Measurements from ENCODE around the gene MAST2.

The MAST2 gene

DNA sequence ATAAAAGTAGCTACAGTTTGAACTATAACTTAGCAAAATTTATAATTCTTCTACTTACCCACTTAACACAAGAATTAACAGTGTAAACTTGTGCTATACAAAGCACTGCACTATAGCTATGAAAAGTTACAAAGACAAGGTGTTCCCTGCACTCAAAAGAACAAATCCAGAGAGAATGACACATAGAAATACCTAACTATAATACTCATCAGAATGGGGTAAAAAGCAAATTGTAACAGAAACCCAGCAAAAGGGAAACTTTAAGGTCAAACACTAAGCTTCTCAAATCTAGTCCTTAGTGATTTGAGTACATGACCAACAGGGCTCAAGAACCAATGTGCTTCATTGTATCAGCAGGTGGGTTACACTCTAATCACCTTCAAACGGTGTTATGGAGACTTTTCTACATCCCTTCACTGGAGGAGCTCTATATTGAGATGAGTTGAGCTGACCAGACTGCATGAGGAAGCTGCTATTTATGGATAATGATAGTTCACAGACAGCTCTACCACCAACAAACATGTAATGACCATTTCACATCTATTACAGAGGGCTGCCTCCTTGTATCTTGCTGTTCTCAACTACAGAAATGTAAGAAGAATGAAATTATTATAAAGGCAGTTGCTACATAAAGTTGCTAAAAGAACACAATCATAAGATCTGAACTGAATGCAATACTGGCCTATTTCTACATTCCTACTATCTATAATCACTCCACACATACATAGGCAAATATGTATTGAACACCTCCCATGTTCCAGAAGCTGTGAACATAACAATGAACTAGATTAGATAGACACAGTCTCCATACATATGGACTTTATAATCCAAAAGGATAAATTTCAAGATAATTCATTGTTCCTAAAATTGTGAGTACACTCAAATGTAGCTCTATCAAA, 281.4 kb downstream of the MAST2 start:
- no peak overlapping the region for H2BK5ac ChIP-seq (ENCODE audit: low read length)
- no peak overlapping the region for H2BK12ac ChIP-seq (ENCODE audit: low read length)
- H4K8ac ChIP-seq (ENCODE audit: low read depth, low read length) = no peak overlapping the region
- H3K4me2 ChIP-seq (ENCODE audit: insufficient read depth, low read length, poor library complexity, severe bottlenecking) = no peak overlapping the region
- no peaks in the 10 kb centered on the region for H3K27me3 ChIP-seq (ENCODE audit: control insufficient read depth in 3 of 3, insufficient read depth in 3 of 3, low read depth in 1 of 3, low read length in 3 of 3)
- H2BK15ac ChIP-seq (ENCODE audit: low read length) = no peak overlapping the region
- no peak overlapping the region for H3K14ac ChIP-seq (ENCODE audit: low read length)
- H4K91ac ChIP-seq (ENCODE audit: low read depth, low read length, poor library complexity) = no peak overlapping the region
- no peak overlapping the region for H3K4me3 ChIP-seq (ENCODE audit: low read length in 2 of 2)
- no peak for DNase-seq (ENCODE audit: low spot score)
- no peak overlapping the region for H2AK5ac ChIP-seq (ENCODE audit: low read depth, low read length)
- no peak overlapping the region for H2AFZ ChIP-seq (ENCODE audit: low read length)
- H3K18ac ChIP-seq (ENCODE audit: low read length) = no peak overlapping the region
- H3K4ac ChIP-seq (ENCODE audit: low read length) = no peak overlapping the region
- H3K27ac ChIP-seq (replicated peaks; ENCODE audit: low read length) = no peak overlapping the region
- H3K23ac ChIP-seq (ENCODE audit: low read depth, low read length, poor library complexity) = no peak overlapping the region
- peaks cover 6% of the 10 kb centered on the region for H3K79me1 ChIP-seq (ENCODE audit: low read depth, low read length)
- H3K36me3 ChIP-seq (replicated peaks in 1 of 2; ENCODE audit: control insufficient read depth in 2 of 2, insufficient read depth in 2 of 2, low read length in 2 of 2) = peaks cover 4 to 81% of the 10 kb centered on the region in 2 donors
- H2BK120ac ChIP-seq (ENCODE audit: low read depth, low read length) = no peak overlapping the region
- no CpG with 5 or more reads among the region's 1 CpG for WGBS, 2 donors (ENCODE audit: extremely low coverage in 2 of 2, insufficient read length in 2 of 2, insufficient replicate concordance in 1 of 2)
- H3K9ac ChIP-seq (ENCODE audit: low read depth, low read length, poor library complexity) = no peak overlapping the region
- H3K9me3 ChIP-seq (replicated peaks in 1 of 2; ENCODE audit: control insufficient read depth in 2 of 2, insufficient read depth in 1 of 2, low read depth in 1 of 2, low read length in 2 of 2) = peaks cover 0 to 12% of the 10 kb centered on the region in 2 donors
- H3K4me1 ChIP-seq (ENCODE audit: control insufficient read depth in 2 of 2, insufficient read depth in 1 of 2, low read depth in 1 of 2, low read length in 2 of 2) = peaks cover 3% of the 10 kb centered on the region in 2 donors
